ENCODE data around the gene TMEM117.

- TF ChIP-seq CTCF (IDR thresholded peaks at IDR 0.05), result no peak
- TF ChIP-seq POLR2A (IDR thresholded peaks at IDR 0.05), result no peak
- TF ChIP-seq POLR2AphosphoS5 (IDR thresholded peaks at IDR 0.05; ENCODE audit: insufficient read depth in 1 of 2, low read depth in 1 of 2), result no peak
Observed at GRCh38 chr12:44335030-44335429, 499.1 kb downstream of the TMEM117 start.
